SK-MEL-5 (cell line): ENCODE measurements around the gene SCPEP1. TPM values are rescaled to one million over a fixed set of nuclear protein-coding genes. Genes with fewer than 3 reads are reported as not detected.
A peak's percentile ranks its signal among the peaks of the same experiment; 100 is the strongest.

Experiments
- DNase-seq: peaks from one replicate; pipeline ENCODE4 v3.0.0-alpha.2; 2016; ENCODE audit warnings: low read depth, low spot score
- in situ Hi-C: cut with HindIII; loops from 2 replicates; pipeline ENCODE4 v1.10.0; 2016; ENCODE audit warnings: low sequenced_read_pairs, high pct_unique_total_duplicates, low pct_unique_long_range_greater_than_20kb
- total RNA-seq: library from RNA; depleted of rRNA; stranded (reverse); fragments of >200 nt; shearing (Covaris generic); gene quantifications from 2 replicates; pipeline ENCODE4 v1.2.3, GENCODE V29; 2014

Gene SCPEP1
- total RNA-seq, 1 experiment from 2014 or later, result 141 TPM

DNA sequence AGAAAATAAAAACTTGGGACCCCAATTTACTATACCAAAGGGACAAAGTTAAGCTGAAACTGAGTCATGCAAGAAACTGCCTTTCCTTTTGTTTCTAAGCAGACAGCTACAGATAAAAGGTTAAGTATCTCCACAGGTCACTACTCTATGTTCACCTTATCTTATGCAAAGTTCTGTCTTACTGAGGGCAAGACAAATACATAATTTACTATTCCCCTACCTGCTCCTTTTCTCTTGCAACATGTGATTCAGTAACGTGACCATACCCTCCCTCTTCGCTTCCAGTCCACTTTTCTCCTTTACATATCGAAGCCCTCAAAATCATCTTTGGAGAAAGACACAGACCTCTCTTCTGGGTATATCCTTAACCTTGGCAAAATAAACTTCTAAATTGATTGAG is 42.3 kb downstream of the SCPEP1 start:
- in situ Hi-C loops, result no loop called here
- DNase-seq, result no peak

DNA sequence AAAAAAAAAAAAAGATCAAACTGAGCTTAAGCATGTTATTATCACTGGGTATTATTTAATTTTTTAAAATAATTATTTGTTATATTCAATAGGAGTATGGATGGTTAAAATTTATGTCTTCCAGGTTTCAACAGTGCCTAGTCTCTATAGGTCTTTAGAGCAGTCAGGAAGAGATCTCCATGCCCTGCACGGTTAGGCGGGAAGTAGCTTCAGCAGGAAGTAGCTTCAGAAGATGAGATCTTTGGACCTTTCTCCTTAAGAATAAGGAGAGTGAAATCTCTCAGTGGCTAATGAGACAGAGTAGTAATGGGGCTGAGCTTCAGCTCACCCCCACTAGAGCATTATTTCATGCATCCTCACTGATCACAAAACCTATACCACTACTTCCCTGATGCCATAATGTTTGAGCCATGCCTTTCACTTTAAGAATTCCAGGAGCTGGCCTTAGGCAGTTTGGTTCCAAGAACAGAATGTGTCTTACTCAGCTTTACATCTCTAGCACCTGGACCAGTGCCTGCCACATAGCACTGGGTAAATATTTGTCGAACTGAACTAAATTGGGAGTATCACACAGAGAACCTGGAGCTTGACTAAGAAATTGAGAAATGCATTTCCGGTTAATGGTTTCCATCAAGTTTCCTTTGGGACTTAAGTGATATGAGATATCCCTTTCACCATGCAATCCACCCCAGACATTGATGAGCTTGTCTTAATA is 43.5 kb downstream of the SCPEP1 start:
- DNase-seq, result no peak
- in situ Hi-C loops, result no loop called here

DNA sequence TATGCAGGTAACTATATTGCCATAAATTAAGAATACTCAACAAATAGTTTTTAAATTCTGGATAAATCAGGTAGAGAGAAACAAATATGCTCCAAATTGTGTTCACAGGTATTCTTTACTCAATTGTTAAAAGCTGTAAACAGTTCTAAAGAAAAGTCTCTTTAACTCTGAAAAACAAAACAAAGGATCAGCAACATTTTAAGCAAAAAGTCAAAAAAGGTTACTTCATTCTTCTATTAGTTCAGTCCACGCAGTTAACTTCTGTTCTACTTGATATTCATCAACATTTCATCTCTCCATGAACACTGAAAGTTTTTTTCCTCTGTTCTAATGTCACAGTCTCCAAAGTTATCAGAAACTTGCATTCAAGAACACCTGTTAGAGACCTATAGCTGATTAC is 47.9 kb downstream of the SCPEP1 start:
- in situ Hi-C loops, result no loop called here
- DNase-seq, result no peak

- no peak for DNase-seq
- in situ Hi-C loops, result no loop called here
Observed at GRCh38 chr17:57027852-57028251, 49.9 kb downstream of the SCPEP1 start.

- DNase-seq, result no peak
- in situ Hi-C loops, result no loop called here
Observed at GRCh38 chr17:57032343-57032742, 54.4 kb downstream of the SCPEP1 start.

DNA sequence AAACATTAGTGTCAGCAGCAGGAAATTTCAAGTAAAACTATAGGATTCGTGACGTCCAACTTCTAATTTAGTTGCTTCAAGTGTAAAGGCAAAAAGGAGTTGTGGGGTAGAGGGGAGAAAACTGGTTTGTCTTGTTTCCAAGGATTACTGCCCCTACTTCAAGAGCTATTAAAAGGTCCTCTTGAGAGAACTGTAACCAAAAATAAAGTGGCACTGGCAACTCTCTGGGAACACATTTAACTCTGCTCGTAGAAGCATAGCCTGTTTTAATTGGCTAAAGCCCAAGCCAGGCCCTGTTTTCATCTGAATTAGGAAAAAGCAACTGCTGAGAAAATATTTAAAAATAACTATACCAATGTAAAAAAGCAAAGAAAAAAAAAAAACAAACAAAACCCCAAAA is 55.4 kb downstream of the SCPEP1 start:
- no peak for DNase-seq
- in situ Hi-C loops, result no loop called here

DNA sequence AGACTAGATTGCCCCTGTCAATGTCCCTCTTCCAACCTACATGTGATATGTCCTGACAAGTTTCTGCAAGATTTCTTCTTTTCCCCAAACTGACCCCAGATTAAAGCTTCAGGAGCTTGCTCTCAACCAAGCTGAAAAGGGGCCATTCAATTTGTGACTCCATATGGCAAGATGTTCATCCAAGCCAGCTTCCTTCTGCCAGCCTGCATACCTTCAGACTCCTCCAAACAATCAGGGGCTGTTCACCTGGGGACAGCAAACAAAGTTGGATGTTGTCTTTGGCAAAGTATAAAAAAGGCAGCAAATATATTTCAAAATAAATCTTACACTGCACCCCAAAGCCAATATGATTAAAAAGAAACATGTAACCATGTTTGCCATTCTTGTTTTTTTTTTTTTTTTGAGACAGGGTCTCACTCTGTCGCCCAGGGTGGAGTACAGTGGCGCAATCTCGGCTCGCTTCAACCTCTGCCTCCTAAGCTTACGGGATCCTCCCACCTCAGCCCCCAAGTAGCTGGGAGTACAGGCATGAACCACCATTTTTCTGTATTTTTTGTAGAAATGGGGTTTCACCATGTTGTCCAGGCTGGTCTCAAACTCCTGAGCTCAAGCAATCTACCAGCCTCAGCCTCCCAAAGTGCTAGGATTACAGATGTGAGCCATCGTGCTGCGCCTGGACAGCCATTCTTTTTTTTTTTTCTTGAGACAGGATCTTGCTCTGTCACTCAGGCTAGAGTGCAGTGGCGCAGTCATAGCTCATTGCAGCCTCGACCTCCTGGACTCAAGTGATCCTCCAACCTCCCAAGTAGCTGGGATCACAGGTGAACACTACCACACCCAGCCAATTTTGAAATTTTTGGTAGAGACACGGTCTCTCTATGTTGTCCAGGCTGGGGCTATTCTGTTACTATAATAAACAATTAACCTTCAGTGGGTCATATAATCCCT is 57.1 kb downstream of the SCPEP1 start:
- in situ Hi-C loops, result no loop called here
- no peak for DNase-seq

DNA sequence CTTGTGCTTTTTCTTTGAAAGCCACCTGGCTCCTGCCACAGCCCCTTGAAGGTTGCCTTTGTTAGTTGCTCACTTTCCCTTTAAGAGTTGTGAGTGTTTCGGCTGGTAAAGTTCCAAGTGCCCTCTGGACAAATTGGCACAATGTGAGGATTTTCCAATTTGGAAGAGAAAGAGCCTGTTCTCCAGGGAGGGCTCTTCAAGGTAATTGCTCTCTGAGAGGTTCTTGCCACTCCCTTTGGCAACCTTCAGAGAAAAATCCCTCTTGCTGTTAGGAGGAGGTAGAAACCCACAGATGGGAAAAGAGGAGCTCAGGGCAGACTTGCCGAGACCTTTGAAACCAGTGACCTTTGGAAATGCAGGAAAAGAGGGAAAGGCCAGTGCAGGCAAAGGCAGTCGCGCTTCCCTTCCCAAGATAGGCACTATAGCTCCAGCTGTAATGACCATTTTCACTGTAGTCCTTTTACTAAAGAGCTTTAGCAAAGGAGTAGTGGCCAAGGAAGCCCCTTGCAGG is 58.1 kb downstream of the SCPEP1 start:
- no peak for DNase-seq
- in situ Hi-C loops, result no loop called here

- no peak for DNase-seq
- in situ Hi-C loops, result no loop called here
Observed at GRCh38 chr17:57037411-57037810, 59.5 kb downstream of the SCPEP1 start.

DNA sequence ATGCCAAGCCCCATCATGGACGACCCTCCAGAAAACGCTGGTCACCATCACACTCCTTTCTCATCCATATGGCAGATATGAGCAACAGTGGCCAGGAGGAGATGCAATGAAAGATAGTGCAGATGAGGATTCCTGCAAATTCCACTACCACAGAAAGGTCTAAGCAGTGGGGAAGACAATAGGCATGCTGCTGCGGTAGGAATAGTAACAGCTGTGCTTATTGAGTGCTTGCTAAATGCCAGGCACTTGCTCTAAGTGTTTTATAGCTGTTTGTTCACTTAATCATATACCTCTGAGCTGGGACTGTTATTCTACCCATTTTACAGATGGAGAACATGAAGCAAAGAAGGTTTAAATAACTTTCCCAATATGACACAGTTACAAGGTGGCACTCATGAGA is 60.6 kb downstream of the SCPEP1 start:
- in situ Hi-C loops, result no loop called here
- DNase-seq, result no peak

DNA sequence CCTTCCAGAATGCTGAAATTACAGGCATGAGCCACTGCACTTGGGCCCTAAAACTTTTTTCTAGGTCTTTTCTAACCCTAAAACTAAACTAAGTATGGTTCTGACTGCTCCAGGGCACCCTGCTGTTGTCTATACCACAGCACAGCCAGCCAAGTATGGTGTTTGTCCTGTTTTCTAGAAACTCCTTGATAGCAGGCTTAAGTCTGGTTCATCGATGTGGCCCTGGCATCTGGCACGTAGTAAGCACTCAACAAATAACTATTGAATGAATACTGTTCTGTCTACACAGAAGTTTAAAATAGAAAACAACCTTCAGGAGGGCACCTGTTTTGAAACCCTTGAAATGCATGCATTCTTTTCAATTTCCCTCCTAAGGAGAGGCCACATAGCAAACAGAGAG is 62.6 kb downstream of the SCPEP1 start:
- in situ Hi-C loops, result no loop called here
- no peak for DNase-seq

DNA sequence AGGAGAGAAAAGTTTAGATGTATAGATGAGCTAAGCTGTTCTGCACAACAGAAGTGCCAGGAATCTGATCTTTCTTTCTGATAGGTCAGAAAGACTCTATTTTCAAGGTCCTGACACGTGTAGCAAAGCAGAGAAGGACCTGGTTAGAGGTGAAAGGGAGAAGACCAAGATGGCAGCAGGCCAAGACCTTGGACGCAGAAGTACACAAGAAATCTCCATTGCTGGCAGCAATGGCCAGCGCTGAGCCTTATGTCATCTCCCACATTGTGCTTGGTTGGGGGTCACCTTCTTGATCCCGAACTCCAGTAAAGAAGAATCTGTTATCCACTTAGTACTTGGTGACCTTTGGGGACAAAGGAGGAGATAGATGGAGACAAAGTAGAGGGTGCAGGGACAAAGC is 65.3 kb downstream of the SCPEP1 start:
- no peak for DNase-seq
- in situ Hi-C loops, result no loop called here

DNA sequence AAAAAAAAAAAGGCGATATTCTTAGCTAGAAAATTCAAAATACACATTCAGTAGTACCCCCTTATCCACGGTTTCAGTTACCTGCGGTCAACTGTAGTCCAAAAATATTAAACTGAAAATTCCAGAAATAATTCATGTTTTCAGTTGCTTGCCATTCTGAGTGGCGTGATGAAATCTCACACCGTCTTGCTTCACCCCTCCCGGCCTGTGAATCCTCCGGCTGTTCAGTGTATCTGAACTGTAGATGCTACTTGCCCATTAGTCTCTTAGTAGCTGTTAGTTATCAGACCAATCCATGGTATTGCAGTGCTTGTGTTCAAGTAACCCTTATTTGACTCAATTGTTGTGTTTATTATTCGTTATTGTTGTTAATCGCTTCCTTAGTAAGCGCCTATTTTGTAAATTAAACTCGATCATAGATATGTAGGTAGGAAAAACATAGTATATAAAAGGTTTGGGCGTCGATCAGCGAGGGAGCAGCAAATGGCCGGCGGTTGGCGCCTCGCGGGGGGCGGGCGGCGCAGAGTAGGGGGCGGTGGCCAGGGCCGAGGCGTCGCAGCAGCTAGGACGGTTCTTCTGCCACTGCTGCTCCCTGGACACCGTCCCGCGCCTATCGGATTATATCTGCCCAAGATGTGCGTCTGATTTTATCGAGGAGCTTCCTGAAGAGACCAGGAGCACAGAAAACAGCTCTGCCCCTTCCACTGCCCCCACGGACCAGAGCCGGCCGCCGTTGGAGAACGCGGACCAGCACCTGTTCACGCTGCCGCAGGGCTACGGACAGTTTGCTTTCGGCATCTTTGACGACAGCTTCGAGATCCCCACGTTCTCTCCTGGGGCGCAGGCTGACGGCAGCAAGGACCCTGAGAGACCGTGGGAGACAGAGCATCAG is 67.3 kb downstream of the SCPEP1 start:
- in situ Hi-C loops, result no loop called here
- DNase-seq, result no peak

DNA sequence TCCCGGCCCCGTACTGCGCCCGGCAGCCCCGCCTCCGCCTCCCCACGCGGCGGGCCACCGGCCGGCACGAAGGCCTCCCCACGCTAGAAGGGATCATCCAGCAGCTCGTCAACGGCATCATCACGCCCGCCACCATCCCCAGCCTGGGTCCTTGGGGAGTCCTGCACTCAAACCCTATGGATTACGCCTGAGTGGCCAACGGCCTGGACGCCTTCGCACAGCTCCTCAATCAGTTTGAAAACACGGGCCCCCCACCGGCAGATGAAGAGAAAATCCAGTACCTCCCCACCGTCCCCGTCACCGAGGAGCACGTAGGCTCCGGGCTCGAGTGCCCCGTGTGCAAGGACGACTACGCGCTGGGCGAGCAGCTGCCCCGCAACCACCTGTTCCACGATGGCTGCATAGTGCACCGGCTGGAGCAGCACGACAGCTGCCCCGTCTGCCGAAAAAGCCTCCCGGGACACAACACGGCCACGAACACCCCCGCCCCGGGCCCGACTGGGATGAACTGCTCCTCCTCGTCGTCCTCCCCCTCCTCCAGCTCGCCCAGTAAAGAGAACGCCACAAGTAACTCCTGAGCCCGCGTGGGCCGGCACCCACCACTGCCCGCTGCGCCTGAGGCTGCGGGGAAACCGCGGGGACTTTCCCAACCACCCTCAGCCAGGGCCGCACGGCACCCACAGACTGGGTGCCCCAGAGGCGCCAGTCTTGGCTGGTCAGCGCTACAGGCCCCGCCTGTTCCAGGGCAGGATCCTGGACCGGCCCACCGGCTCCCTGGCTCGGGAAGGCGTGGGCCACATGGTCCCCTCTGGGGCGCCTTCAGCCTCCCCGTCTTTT is 68.2 kb downstream of the SCPEP1 start:
- in situ Hi-C loops, result no loop called here
- no peak for DNase-seq

DNA sequence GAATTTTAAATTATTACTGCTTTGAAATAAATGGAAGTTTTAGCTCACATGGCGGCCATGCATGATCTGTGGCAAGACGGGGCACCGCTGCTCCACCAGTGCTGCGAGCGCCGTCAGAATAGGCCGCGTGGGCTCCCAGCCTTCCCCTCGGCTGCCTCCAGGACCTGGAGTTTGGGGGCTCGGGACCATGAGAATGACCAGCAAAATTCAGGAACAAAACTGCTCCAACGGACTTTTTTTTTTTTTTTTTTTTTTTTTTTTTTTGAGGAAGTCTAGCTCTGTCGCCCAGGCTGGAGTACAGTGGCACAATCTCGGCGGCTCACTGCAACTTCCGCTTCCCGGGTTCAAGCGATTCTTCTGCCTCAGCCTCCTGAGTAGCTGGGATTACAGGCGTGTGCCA is 68.8 kb downstream of the SCPEP1 start:
- in situ Hi-C loops, result no loop called here
- no peak for DNase-seq

- DNase-seq, result no peak
- in situ Hi-C loops, result no loop called here
Observed at GRCh38 chr17:57048096-57048495, 70.2 kb downstream of the SCPEP1 start.

GRCh38 chr17:57050306-57050705 is 72.4 kb downstream of the SCPEP1 start:
- in situ Hi-C loops, result no loop called here
- peak; percentile 69 for DNase-seq
